ENCODE measurements around the gene CFLAR. TPM values are rescaled to one million over a fixed set of nuclear protein-coding genes. Genes with fewer than 3 reads are reported as not detected.
A peak's percentile ranks its signal among the peaks of the same experiment; 100 is the strongest.

CFLAR gene
- total and polyA plus RNA-seq, 2 of the 13 experiments (the other 11 are each of a cell fraction or from before 2014, with no cell fraction given), result 43.8 to 92.1 TPM

GRCh38 chr2:201118121-201118960 lies 2.4 kb downstream of the CFLAR start (continued):
- TF ChIP-seq, protein P1, sequence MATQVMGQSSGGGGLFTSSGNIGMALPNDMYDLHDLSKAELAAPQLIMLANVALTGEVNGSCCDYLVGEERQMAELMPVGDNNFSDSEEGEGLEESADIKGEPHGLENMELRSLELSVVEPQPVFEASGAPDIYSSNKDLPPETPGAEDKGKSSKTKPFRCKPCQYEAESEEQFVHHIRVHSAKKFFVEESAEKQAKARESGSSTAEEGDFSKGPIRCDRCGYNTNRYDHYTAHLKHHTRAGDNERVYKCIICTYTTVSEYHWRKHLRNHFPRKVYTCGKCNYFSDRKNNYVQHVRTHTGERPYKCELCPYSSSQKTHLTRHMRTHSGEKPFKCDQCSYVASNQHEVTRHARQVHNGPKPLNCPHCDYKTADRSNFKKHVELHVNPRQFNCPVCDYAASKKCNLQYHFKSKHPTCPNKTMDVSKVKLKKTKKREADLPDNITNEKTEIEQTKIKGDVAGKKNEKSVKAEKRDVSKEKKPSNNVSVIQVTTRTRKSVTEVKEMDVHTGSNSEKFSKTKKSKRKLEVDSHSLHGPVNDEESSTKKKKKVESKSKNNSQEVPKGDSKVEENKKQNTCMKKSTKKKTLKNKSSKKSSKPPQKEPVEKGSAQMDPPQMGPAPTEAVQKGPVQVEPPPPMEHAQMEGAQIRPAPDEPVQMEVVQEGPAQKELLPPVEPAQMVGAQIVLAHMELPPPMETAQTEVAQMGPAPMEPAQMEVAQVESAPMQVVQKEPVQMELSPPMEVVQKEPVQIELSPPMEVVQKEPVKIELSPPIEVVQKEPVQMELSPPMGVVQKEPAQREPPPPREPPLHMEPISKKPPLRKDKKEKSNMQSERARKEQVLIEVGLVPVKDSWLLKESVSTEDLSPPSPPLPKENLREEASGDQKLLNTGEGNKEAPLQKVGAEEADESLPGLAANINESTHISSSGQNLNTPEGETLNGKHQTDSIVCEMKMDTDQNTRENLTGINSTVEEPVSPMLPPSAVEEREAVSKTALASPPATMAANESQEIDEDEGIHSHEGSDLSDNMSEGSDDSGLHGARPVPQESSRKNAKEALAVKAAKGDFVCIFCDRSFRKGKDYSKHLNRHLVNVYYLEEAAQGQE (IDR thresholded peaks at IDR 0.05; ENCODE audit: borderline replicate concordance in 1 of 2, low read depth in 1 of 2, low read length in 2 of 2), result peak in 1 of 2 experiments; percentile 17; a peak in 1 of 4 replicates
- TF ChIP-seq ZSCAN22 (CRISPR knock-in tag; IDR thresholded peaks at IDR 0.05) (no peak; the same call in 1 of the 2 replicates), CENPX (CRISPR knock-in tag; IDR thresholded peaks at IDR 0.05) (no peak), CTCF (CRISPR knock-in tag; IDR thresholded peaks at IDR 0.05) (peak; percentile 78), MLLT10 (CRISPR knock-in tag; IDR thresholded peaks at IDR 0.05) (no peak), ZNF788 (CRISPR knock-in tag; IDR thresholded peaks at IDR 0.05; ENCODE audit: borderline replicate concordance) (peak; percentile 26; the same call in 1 of the 2 replicates), ZBTB42 (CRISPR knock-in tag; IDR thresholded peaks at IDR 0.05) (peak; percentile 93), TGIF2 (CRISPR knock-in tag; IDR thresholded peaks at IDR 0.05) (no peak; the same call in 1 of the 2 replicates), ZNF512B (CRISPR knock-in tag; IDR thresholded peaks at IDR 0.05; ENCODE audit: borderline replicate concordance) (no peak), NFE2L2 (IDR thresholded peaks at IDR 0.05; ENCODE audit: low read length) (no peak), GABPA (IDR thresholded peaks at IDR 0.05; ENCODE audit: low read depth, low read length) (peak; percentile 39), GABPA (CRISPR knock-in tag; IDR thresholded peaks at IDR 0.05; ENCODE audit: low read depth) (peak; percentile 79), STAT5B (CRISPR knock-in tag; IDR thresholded peaks at IDR 0.05) (no peak), RAD21 (CRISPR knock-in tag; IDR thresholded peaks at IDR 0.05) (peak; percentile 68)
- TF ChIP-seq, protein P2, sequence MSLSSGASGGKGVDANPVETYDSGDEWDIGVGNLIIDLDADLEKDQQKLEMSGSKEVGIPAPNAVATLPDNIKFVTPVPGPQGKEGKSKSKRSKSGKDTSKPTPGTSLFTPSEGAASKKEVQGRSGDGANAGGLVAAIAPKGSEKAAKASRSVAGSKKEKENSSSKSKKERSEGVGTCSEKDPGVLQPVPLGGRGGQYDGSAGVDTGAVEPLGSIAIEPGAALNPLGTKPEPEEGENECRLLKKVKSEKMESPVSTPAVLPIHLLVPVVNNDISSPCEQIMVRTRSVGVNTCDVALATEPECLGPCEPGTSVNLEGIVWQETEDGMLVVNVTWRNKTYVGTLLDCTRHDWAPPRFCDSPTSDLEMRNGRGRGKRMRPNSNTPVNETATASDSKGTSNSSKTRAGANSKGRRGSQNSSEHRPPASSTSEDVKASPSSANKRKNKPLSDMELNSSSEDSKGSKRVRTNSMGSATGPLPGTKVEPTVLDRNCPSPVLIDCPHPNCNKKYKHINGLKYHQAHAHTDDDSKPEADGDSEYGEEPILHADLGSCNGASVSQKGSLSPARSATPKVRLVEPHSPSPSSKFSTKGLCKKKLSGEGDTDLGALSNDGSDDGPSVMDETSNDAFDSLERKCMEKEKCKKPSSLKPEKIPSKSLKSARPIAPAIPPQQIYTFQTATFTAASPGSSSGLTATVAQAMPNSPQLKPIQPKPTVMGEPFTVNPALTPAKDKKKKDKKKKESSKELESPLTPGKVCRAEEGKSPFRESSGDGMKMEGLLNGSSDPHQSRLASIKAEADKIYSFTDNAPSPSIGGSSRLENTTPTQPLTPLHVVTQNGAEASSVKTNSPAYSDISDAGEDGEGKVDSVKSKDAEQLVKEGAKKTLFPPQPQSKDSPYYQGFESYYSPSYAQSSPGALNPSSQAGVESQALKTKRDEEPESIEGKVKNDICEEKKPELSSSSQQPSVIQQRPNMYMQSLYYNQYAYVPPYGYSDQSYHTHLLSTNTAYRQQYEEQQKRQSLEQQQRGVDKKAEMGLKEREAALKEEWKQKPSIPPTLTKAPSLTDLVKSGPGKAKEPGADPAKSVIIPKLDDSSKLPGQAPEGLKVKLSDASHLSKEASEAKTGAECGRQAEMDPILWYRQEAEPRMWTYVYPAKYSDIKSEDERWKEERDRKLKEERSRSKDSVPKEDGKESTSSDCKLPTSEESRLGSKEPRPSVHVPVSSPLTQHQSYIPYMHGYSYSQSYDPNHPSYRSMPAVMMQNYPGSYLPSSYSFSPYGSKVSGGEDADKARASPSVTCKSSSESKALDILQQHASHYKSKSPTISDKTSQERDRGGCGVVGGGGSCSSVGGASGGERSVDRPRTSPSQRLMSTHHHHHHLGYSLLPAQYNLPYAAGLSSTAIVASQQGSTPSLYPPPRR (CRISPR knock-in tag; IDR thresholded peaks at IDR 0.05; ENCODE audit: borderline replicate concordance), result peak; percentile 77; the same call in 1 of the 2 replicates
